Coronary artery (tissue), 2 donors: ENCODE measurements around the gene GPRIN3.

Experiments used
- DNase-seq: peaks from one replicate; pipeline ENCODE4 v3.0.0-alpha.2; 2017; ENCODE audit warnings: low spot score
- H3K27ac ChIP-seq, 2 donors: fragments of 200-600 bp; sonication (generic); one replicate each; pipeline ENCODE4 v1.5.1; 2016 to 2019
- H3K4me3 ChIP-seq: fragments of 200-600 bp; sonication (generic); 2 replicates; pipeline ENCODE4 v1.5.1; 2016; ENCODE audit warnings: mild to moderate bottlenecking, moderate library complexity
- CTCF ChIP-seq: fragments of 200-600 bp; sonication (generic); IDR thresholded peaks from one replicate; pipeline ENCODE4 v1.5.1; 2019; ENCODE audit warnings: antibody characterized with exemption

Gene GPRIN3

GRCh38 chr4:89222170-89222569, 85.4 kb downstream of the GPRIN3 start:
- Histone ChIP-seq H3K27ac (no peak overlapping the region), H3K4me3 (no peak overlapping the region)
- no peak for TF ChIP-seq CTCF
- no peak for DNase-seq

- no peak overlapping the region for H3K27ac ChIP-seq
- no peak overlapping the region for H3K4me3 ChIP-seq
- TF ChIP-seq CTCF: no peak
- DNase-seq: no peak
Observed at GRCh38 chr4:89221167-89221867, 86.3 kb downstream of the GPRIN3 start.

- no peak for DNase-seq
- Histone ChIP-seq H3K4me3 (no peak overlapping the region), H3K27ac (no peak overlapping the region)
- no peak for TF ChIP-seq CTCF
Observed at GRCh38 chr4:89218587-89218986, 89.0 kb downstream of the GPRIN3 start.

GRCh38 chr4:89217604-89218003, 90.0 kb downstream of the GPRIN3 start:
- TF ChIP-seq CTCF: no peak
- no peak overlapping the region for H3K27ac ChIP-seq
- H3K4me3 ChIP-seq: no peak overlapping the region
- no peak for DNase-seq

- Histone ChIP-seq H3K4me3 (no peak overlapping the region), H3K27ac (no peak overlapping the region)
- TF ChIP-seq CTCF: no peak
- DNase-seq: no peak
Observed at GRCh38 chr4:89216866-89217265, 90.7 kb downstream of the GPRIN3 start.

- H3K4me3 ChIP-seq: no peak overlapping the region
- no peak for DNase-seq
- no peak overlapping the region for H3K27ac ChIP-seq
- TF ChIP-seq CTCF: no peak
Observed at GRCh38 chr4:89216422-89216821, 91.2 kb downstream of the GPRIN3 start.

GRCh38 chr4:89215736-89216135, 91.9 kb downstream of the GPRIN3 start:
- H3K27ac ChIP-seq: no peak overlapping the region
- no peak for DNase-seq
- no peak for TF ChIP-seq CTCF
- no peak overlapping the region for H3K4me3 ChIP-seq
